H9 (cell line): ENCODE results near the gene RAP1B. TPM values are rescaled to one million over a fixed set of nuclear protein-coding genes. Genes with fewer than 3 reads are reported as not detected.

ENCODE experiments used
- DNase-seq: peaks from one replicate; pipeline ENCODE4 v3.0.0-alpha.2; 2017
- H2AFZ ChIP-seq: one replicate; pipeline ENCODE4 v1.6.1; 2013; ENCODE audit warnings: mild to moderate bottlenecking, low read length, control low read depth, moderate library complexity
- H2AK5ac ChIP-seq: 2 replicates; pipeline ENCODE4 v1.6.1; 2013; ENCODE audit warnings: low read length, control low read depth, mixed read lengths; ENCODE audit not compliant: insufficient read length
- H2BK120ac ChIP-seq: one replicate; pipeline ENCODE4 v1.6.1; 2013; ENCODE audit warnings: low read depth, mild to moderate bottlenecking, low read length, control low read depth, inconsistent platforms; ENCODE audit not compliant: poor library complexity, severe bottlenecking
- H2BK12ac ChIP-seq: 2 replicates; pipeline ENCODE4 v1.6.1; 2013; ENCODE audit warnings: low read length, control low read depth, mixed read lengths, low read depth; ENCODE audit not compliant: insufficient read length
- H2BK15ac ChIP-seq: 2 replicates; pipeline ENCODE4 v1.6.1; 2013; ENCODE audit warnings: low read depth, low read length, control low read depth
- H2BK20ac ChIP-seq: one replicate; pipeline ENCODE4 v1.6.1; 2013; ENCODE audit warnings: low read depth, mild to moderate bottlenecking, low read length, control low read depth, inconsistent platforms; ENCODE audit not compliant: poor library complexity, severe bottlenecking
- H2BK5ac ChIP-seq: 2 replicates; pipeline ENCODE4 v1.6.1; 2013; ENCODE audit warnings: low read length, control low read depth, mixed read lengths; ENCODE audit not compliant: insufficient read length
- H3K14ac ChIP-seq: 2 replicates; pipeline ENCODE4 v1.6.1; 2013; ENCODE audit warnings: low read length, control low read depth; ENCODE audit not compliant: insufficient read depth
- H3K18ac ChIP-seq: 2 replicates; pipeline ENCODE4 v1.6.1; 2013; ENCODE audit warnings: low read depth, mild to moderate bottlenecking, mixed read lengths, low read length, control low read depth; ENCODE audit not compliant: insufficient read length
- H3K23ac ChIP-seq: 2 replicates; pipeline ENCODE4 v1.6.1; 2013; ENCODE audit warnings: low read length, control low read depth, mixed read lengths, low read depth; ENCODE audit not compliant: insufficient read length
- H3K23me2 ChIP-seq: 2 replicates; pipeline ENCODE4 v1.6.1; 2013; ENCODE audit warnings: low read depth, mild to moderate bottlenecking, mixed read lengths, low read length, control low read depth; ENCODE audit not compliant: insufficient read length, poor library complexity, severe bottlenecking
- H3K27ac ChIP-seq: 2 replicates; pipeline ENCODE4 v1.5.1; 2013; ENCODE audit warnings: low read length, control low read depth, mixed read lengths, low read depth; ENCODE audit not compliant: insufficient read length
- H3K27me3 ChIP-seq: 2 replicates; pipeline ENCODE4 v1.6.1; 2013; ENCODE audit warnings: low read length, control low read depth, inconsistent platforms; ENCODE audit not compliant: insufficient read depth
- H3K4ac ChIP-seq: 2 replicates; pipeline ENCODE4 v1.6.1; 2013; ENCODE audit warnings: low read depth, mild to moderate bottlenecking, control low read depth, inconsistent platforms, low read length, moderate library complexity
- H3K4me1 ChIP-seq: 2 replicates; pipeline ENCODE4 v1.6.1; 2013; ENCODE audit warnings: low read length, control low read depth, inconsistent platforms; ENCODE audit not compliant: insufficient read depth
- H3K4me2 ChIP-seq: 2 replicates; pipeline ENCODE4 v1.6.1; 2013; ENCODE audit warnings: low read length, control low read depth, mixed read lengths; ENCODE audit not compliant: insufficient read length, insufficient read depth
- H3K56ac ChIP-seq: 2 replicates; pipeline ENCODE4 v1.6.1; 2013; ENCODE audit warnings: low read depth, mild to moderate bottlenecking, mixed read lengths, low read length, control low read depth; ENCODE audit not compliant: insufficient read length
- H3K79me1 ChIP-seq: 2 replicates; pipeline ENCODE4 v1.6.1; 2013; ENCODE audit warnings: low read depth, mild to moderate bottlenecking, moderate library complexity, low read length, control low read depth, inconsistent platforms; ENCODE audit not compliant: insufficient read depth, poor library complexity, severe bottlenecking
- H3K79me2 ChIP-seq: 2 replicates; pipeline ENCODE4 v1.6.1; 2013; ENCODE audit warnings: low read length, control low read depth, inconsistent platforms; ENCODE audit not compliant: insufficient read depth
- H3K9ac ChIP-seq: 2 replicates; pipeline ENCODE4 v1.6.1; 2013; ENCODE audit warnings: low read length, control low read depth, mixed read lengths; ENCODE audit not compliant: insufficient read length; ENCODE audit errors: extremely low read depth
- H3K9me3 ChIP-seq: one replicate; pipeline ENCODE4 v1.6.1; 2013; ENCODE audit warnings: low read depth, low read length, inconsistent platforms; ENCODE audit not compliant: control insufficient read depth
- H3T11ph ChIP-seq: one replicate; pipeline ENCODE4 v1.6.1; 2013; ENCODE audit warnings: mild to moderate bottlenecking, low read length, control low read depth, inconsistent platforms
- H4K20me1 ChIP-seq: one replicate; pipeline ENCODE4 v1.6.1; 2013; ENCODE audit not compliant: control insufficient read depth, insufficient read length, insufficient read depth
- H4K5ac ChIP-seq: 2 replicates; pipeline ENCODE4 v1.6.1; 2013; ENCODE audit warnings: low read depth, mild to moderate bottlenecking, mixed read lengths, low read length, control low read depth; ENCODE audit not compliant: insufficient read length
- H4K8ac ChIP-seq: replicated peaks from 2 replicates; pipeline ENCODE4 v1.6.1; 2013; ENCODE audit warnings: low read length, control low read depth, mixed read lengths, low read depth; ENCODE audit not compliant: insufficient read length
- H4K91ac ChIP-seq: 2 replicates; pipeline ENCODE4 v1.6.1; 2013; ENCODE audit warnings: low read depth, mild to moderate bottlenecking, moderate library complexity, mixed read lengths, low read length, control low read depth; ENCODE audit not compliant: insufficient read length
- H3K27ac Mint-ChIP-seq, 3 experiments: 2 replicates in 2 of 3; 3 replicates in 1 of 3; pipeline ENCODE4 v1.8.0; 2020 to 2021; ENCODE audit warnings: mixed read lengths in 3 of 3, mild to moderate bottlenecking in 1 of 3, moderate library complexity in 1 of 3
- H3K27me3 Mint-ChIP-seq: 2 replicates; pipeline ENCODE4 v1.8.0; 2021; ENCODE audit warnings: low read depth, mild to moderate bottlenecking, moderate library complexity, mixed read lengths
- H3K36me3 Mint-ChIP-seq, 3 experiments: 2 replicates in 2 of 3; 3 replicates in 1 of 3; pipeline ENCODE4 v1.8.0; 2020 to 2021; ENCODE audit warnings: low read depth in 3 of 3, mixed read lengths in 3 of 3; ENCODE audit not compliant: insufficient read depth in 1 of 3
- H3K4me1 Mint-ChIP-seq, 2 experiments: 2 replicates each; pipeline ENCODE4 v1.8.0; 2020; ENCODE audit warnings: mixed read lengths in 2 of 2
- H3K4me3 Mint-ChIP-seq, 2 experiments: 2 replicates in 1 of 2; 3 replicates in 1 of 2; pipeline ENCODE4 v1.8.0; 2020 to 2021; ENCODE audit warnings: mild to moderate bottlenecking in 2 of 2, mixed read lengths in 2 of 2, moderate library complexity in 1 of 2
- H3K9me3 Mint-ChIP-seq, 2 experiments: 2 replicates in 1 of 2; 3 replicates in 1 of 2; pipeline ENCODE4 v1.8.0; 2020; ENCODE audit warnings: mild to moderate bottlenecking in 2 of 2, mixed read lengths in 2 of 2, moderate library complexity in 1 of 2
- CTCF ChIP-seq: fragments of 200-600 bp; sonication (generic); conservative IDR thresholded peaks from 3 replicates; pipeline ENCODE4 v1.8.0; 2021; ENCODE audit warnings: antibody characterized with exemption, mild to moderate bottlenecking
- WGBS: extraction: QIAGEN DNeasy Blood & Tissue Kit; methylation state at CpG from one replicate; pipeline ENCODE4 v1.1.7; 2013; ENCODE audit warnings: missing lambda C conversion rate, low lambda C conversion rate, mixed read lengths; ENCODE audit not compliant: insufficient read length; ENCODE audit errors: extremely low coverage; 5-methylcytosine and 5-hydroxymethylcytosine counted together
- total RNA-seq: library from RNA; stranded (reverse); gene quantifications from 2 replicates; pipeline ENCODE4 v1.2.1, GENCODE V29; 2021

The RAP1B gene
- total RNA-seq, 1 experiment from 2014 or later = 97.7 TPM

- no peaks in the 10 kb centered on the region for H3K27me3 ChIP-seq
Observed at GRCh38 chr12:68577949-68578348, 32.8 kb upstream of the RAP1B start.

More at GRCh38 chr12:68577949-68578348, 32.8 kb upstream of the RAP1B start:
- Histone ChIP-seq H3K23me2 (no peaks in the 10 kb centered on the region), H3K79me1 (no peaks in the 10 kb centered on the region), H3K14ac (no peak overlapping the region), H3K4me2 (no peak overlapping the region), H2BK12ac (no peak overlapping the region), H4K5ac (no peak overlapping the region), H3K4ac (no peak overlapping the region), H3T11ph (no peak overlapping the region), H2AFZ (no peak overlapping the region), H3K18ac (no peak overlapping the region), H2AK5ac (no peak overlapping the region), H3K4me1 (no peaks in the 10 kb centered on the region), H2BK120ac (no peak overlapping the region), H2BK15ac (no peak overlapping the region), H3K9ac (no peak overlapping the region), H3K56ac (no peak overlapping the region), H4K91ac (no peak overlapping the region), H3K27ac (no peak overlapping the region), H4K20me1 (no peaks in the 10 kb centered on the region), H3K23ac (no peak overlapping the region), H2BK20ac (no peak overlapping the region), H4K8ac (no peak overlapping the region), H2BK5ac (no peak overlapping the region), H3K9me3 (no peaks in the 10 kb centered on the region), H3K79me2 (no peaks in the 10 kb centered on the region)
- Mint-ChIP-seq H3K4me1 (no peaks in the 10 kb centered on the region), H3K36me3 (no peaks in the 10 kb centered on the region), H3K27me3 (no peaks in the 10 kb centered on the region), H3K27ac (no peak overlapping the region), H3K9me3 (no peaks in the 10 kb centered on the region), H3K4me3 (no peak overlapping the region)
- TF ChIP-seq CTCF = no peak
- no CpG with 5 or more reads among the region's 1 CpG for WGBS
- no peak for DNase-seq
